OCI-LY1 (cell line): ENCODE results near the gene METAP1D.

Source experiments
- EZH2 ChIP-seq: fragments of 200-600 bp; sonication (generic), shearing (Covaris generic); IDR thresholded peaks from 2 replicates; pipeline ENCODE4 v1.8.0; 2017; ENCODE audit warnings: borderline replicate concordance, mixed run types, mild to moderate bottlenecking, antibody characterized with exemption, low read length, moderate library complexity, mixed read lengths
- TF ChIP-seq, protein P1 (sequence below): fragments of 200-600 bp; sonication (generic), shearing (Covaris generic); IDR thresholded peaks from 2 replicates; pipeline ENCODE4 v1.5.1; 2017; ENCODE audit warnings: mild to moderate bottlenecking, antibody characterized with exemption, low read length, moderate library complexity, mixed read lengths

DNA sequence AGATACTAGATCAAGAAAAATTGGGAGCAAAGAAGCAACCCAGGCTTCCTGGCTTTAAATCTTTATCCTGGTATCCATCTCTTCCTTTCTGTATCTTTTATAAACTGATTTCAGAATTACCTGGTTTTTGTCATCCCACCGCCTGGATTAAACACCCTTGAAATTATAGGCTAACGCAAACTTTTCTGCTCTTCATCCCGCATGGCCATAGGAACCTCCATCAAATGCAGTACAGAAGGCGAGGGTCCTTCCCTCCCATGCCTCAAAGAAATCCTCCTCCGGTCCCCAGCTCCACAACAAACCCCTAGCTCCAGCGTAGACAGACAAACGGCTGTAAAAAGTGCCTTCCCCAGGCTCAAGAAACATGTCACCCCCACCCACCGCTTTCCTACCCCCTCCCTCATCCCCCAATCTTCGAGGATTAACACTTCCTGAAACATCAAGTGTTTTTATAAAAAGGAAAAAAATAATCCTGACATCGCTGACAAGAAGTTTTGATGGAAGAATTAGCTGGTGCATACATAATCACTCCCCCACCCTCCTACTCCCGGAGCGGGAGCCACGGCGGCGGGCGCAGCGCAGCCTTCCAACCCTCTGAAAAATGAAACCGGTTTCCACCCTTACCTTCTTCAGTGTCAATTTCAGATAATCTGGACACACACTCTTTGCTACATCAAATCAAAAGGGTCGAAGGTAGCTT, 93.1 kb downstream of the METAP1D start:
- TF ChIP-seq EZH2 = no peak
- TF ChIP-seq, protein P1, sequence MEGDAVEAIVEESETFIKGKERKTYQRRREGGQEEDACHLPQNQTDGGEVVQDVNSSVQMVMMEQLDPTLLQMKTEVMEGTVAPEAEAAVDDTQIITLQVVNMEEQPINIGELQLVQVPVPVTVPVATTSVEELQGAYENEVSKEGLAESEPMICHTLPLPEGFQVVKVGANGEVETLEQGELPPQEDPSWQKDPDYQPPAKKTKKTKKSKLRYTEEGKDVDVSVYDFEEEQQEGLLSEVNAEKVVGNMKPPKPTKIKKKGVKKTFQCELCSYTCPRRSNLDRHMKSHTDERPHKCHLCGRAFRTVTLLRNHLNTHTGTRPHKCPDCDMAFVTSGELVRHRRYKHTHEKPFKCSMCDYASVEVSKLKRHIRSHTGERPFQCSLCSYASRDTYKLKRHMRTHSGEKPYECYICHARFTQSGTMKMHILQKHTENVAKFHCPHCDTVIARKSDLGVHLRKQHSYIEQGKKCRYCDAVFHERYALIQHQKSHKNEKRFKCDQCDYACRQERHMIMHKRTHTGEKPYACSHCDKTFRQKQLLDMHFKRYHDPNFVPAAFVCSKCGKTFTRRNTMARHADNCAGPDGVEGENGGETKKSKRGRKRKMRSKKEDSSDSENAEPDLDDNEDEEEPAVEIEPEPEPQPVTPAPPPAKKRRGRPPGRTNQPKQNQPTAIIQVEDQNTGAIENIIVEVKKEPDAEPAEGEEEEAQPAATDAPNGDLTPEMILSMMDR = no peak
